Measurements from ENCODE around the gene BCL2.

The BCL2 gene

DNA sequence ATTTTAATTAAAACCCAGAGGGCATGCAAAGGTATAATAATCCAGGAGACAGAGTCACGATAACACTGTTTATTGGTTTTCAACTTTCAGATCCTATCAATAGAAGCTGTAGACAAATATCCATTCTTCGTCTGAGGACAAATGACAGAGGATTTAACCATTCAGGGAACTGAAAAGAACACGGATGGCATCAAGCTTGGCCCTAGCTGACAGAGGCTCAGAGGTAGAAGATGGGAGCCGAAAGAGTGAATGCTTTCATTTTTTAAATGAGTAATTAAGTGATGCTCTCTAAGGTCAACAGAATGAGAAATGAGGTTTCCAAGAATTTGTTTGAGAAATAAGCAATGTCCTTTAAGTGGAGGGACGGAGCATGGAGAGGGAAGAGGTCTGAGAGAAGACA lies 62.1 kb downstream of the BCL2 start:
- DNase-seq: no peak

DNA sequence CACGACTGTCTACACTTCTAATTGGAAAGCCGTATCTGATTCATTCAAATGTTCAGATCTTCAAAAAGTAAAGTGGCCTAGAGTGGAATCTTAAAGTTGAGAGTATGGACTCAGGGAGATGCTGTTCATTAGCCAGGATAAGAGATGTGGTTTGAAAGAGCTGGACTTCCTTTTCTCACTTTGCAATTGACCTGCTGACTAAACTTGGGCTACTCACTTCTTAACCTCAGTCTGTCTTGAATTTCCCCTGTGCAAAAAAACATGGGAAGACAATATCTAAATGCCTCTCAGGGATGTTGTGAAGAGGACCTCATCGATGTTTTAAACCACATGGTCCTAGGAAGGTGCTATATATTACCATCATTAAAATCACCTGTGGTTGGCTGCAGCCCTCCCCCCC lies 64.1 kb downstream of the BCL2 start:
- peak; percentile 34 to 39 for DNase-seq

DNA sequence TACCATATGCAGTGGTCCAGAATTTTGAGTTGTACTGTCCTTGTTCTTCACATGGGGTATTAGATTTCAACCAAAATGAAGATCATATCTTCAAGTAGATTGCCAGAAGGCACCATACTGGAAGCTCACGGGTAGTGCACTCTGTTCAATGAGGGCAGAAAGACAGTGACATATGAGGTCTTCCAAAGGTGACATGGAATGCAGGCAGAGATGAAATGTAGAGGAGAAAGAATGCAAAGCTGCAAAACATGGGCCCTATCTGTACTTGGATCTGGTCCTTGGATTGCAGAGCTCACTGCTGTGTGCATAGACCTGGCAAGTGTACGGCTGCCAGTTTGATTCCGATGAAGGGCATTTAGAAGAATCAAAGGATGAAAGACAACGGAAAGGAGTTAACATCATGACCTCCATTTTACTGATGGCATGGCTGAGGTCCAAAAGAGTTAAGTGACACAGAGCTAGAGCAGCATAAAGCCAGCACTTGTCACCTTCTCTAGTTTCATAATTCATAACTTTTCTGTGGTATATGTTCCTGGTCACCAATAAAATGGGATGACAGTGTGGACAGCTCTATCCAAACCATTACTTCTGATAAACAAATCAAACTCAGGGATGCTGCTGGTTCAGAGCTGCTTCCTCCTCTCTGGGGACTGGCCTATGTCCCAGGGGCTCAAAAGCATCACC lies 64.7 kb downstream of the BCL2 start:
- DNase-seq: no peak

DNA sequence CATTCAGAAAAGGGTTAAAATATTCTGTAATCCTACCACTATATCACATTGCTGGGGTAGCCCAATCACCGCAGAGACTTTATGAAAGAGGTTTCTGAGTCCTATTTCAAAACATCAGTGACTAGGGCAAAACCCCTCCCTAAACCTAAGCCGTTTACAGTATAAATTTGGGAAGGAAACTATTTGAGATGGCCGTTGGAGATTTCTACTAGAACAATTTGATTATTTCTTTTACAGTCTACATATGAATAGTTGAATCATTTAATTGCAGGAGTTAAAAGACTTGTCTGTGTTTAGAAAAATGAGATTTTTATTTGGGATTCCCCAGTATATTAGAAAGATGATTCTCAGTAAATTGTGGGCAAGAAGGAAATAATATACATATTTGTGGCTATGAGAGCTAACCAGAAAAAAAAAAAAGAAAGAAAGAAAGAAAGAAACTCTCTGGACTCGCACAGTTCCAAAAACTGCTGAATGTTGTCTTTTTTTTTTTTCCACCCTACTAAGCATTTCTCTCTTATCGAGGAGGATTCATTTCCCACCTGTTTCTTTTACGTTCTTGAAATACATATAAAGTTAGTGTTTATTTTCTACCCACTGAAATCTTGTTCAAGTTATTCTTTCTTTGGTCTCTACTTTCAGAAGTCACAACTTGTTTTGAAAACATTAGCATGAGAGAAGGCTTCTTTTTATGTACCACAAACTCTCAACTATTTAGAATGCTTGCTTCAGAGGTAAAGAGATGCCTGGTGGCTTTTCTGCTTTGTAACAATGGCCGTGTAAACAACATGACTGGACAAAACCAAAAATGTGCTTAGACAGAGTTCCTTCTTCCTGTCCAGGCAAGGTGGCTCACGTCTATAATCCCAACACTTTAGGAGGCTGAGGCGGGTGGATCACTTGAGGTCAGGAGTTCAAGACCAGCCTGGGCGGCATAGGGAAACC lies 65.9 kb downstream of the BCL2 start:
- DNase-seq: peak; percentile 62 to 86

DNA sequence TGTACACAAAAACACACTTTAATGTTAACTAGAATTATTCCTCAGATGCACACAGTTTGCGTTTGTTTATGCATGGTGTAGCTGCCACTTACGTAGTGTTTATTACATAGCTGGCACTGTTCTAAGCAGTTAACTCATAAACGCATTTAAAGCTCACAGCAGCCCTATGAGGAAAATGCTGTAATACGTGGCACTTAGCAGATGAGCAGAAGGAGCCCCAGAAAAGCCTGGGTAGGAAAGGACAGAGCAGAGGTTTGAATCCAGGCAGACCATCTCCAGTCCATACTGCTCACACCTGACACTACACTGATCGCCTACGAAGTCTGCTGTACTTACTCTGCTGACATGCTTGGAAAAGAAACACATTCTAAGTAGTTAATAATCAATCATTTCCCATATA lies 66.6 kb downstream of the BCL2 start:
- peak in 1 of 2 donors; percentile 13 for DNase-seq

DNA sequence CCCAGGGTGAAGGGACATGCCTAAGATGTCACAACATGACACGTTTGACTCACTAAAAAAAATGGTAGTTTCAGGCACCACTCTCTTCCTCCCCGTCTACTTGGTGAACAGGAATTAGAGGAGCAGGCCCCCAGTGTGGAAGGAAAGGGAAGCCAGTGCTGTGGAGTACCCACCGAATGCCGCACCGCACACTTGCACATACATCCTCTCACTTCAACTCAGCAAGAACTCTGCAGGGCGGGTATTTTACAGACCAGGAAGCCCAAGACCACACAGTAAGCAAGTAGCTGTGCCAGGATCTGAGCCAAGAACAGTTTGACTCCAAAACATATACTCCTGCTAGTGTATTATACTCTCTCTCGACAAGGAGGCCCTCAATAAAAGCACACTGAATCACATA lies 69.8 kb downstream of the BCL2 start:
- DNase-seq: peak; percentile 45

DNA sequence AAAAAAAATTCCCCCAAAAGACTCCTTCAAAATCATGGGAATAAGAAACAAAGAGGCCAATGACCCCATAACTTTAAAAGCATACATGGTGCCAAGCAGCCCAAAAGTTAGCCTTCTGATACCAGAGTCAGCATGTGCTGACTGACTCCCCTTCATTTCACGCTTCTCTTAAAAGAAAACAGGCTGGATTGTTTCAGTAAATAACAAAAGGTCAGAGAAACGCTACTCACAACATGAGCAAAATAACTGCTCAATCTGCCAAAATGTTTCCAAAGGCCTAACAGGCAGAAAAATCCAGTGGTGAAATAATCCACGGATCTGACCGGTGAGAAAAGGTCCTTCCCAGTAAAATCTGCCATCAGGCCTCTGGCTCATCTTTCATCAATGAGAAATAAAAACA lies 71.6 kb downstream of the BCL2 start:
- DNase-seq: no peak

DNA sequence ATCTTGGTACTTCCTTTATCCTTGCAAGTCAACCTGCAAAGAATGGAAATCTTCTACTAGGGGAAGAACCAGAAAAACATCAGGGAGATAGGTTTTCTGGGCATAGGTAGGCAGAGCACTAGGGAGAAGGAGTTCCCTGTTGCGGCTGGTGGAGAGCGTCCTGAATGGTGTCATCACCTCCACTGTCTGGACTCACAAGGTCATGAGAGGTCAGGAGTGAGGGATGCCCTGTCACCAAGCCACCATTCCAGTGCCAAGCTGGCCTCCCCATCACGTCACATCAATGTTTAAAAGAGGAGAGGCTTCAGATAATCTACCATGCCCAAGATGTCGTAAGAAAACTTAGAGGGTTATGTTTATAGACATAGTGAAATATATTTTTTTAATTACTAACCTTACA lies 72.1 kb downstream of the BCL2 start:
- DNase-seq: no peak

DNA sequence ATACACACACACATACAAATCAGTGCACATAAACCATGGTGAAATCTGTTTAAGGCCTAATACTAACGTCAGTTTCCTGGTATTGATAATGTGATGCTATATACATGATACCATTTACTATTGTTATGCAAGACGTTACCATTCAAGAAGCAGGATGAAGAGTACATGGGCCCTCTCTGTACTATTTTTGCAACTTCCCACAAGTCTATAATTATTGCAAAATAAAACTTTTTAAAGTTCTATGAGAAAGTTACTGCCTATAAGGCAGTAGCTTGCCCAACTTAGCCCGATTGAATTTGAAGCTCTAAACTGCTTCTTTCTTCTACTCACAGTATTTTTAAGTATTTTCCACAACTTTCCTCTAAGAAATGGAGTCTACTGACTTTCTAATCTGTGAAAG lies 74.0 kb downstream of the BCL2 start:
- peak in 1 of 2 donors; percentile 63 for DNase-seq

DNA sequence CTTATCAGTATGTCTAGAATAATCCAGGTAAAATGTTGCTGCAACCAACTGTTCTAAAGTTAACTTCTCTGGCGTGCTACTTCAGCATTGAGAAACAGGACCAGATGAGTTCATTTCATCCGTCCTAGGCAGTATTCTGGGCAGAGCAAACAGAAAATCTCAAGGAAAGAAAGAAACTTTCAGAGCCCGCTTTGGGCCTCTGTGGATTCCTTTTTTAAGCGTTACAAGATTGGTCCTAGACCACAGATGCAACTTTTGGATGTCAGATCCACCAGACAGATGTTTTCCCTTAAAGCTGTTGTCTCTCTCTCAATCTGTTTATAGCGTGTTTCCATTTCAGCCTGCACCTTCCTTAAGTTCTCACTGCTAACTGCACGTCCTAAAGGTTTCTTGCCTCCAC lies 75.0 kb downstream of the BCL2 start:
- DNase-seq: no peak

DNA sequence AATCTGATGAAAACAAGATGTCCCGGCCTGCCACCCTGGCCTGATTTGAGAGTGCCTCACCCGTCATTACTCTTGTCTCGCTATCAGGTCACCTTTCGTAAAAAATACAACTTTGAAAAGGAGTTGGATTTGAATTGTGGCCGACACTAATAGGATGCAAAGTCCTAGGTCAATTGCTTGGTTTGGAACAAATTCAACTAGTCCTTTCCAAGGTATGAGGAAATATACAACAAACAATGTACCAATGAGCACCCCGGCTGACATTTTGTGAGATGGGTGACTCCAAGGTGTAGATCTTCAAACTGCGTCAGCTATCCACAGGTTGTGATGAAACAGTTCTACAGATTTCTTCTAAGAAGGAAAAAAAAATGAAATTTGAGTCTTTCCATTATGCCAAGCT lies 77.8 kb downstream of the BCL2 start:
- DNase-seq: no peak

DNA sequence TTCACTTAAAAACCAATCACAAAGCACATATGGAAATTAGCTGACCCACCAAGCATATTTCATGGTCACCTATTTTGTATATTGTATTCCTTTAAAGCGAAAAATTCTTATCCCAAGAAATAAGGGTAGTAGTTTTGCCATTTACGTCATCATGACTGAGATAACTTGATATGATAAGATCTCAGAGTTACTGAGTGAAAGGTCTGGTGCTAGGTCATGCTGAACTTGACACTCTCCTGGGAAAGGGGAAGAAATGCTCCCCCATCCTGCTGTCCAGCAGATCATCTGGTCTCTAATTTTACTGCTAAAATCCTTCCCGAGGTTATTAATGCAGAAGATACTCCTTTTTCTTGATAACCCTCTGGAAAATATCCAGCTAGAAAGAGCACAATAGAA lies 78.3 kb downstream of the BCL2 start:
- no peak for DNase-seq

DNA sequence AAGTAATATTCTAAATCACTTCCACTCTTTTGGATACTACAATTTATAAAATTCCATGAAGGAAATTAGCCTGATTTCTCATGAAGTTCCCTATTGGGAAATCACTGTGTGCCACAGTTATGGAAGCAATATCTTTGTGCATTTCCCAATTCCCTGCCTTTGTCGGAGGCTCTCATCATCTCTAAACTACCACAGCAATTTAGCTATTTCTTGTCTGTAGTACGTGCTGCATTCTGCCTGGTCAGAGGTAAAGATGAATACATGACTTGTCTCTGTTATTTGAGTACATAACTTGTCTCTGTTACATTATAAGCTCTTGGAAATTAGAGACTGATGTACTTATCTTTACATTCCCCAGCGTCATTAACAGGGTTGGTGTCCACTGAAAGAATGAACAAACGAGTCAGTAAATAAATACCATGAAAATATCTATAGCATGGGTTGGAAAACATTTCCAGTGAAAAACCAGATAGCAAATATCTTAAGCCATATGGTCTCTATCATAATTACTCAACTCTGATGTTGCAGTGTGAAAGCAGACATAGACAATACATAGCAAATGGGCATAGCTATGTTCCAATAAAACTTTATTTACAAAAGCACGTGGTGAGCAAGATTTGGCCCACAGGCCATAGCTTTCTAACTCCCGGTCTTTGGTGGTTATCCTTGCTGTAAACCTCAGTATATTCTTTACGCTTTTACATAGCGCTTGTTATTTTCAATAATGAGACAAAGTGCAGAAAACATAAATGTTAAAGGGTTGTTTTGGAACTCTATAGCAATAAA lies 78.8 kb downstream of the BCL2 start:
- no peak for DNase-seq

DNA sequence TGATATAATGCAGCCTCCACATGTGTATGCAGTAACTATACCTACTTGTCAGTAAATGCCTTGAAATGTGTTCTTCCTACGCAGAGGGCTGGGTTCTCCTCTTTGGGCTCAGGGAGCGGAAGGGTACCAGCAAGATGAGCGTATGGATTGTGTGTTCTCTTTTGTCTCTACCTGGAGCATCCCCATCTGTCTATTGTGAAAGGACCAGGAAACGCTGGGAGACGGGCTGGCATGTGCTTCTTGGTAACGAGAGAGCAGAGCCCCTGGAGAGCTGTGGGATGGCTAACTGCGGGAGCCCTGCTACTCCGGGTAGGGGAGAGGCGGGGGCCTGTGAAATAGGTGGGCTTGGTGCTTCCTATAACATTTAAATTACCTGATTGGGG lies 80.9 kb downstream of the BCL2 start:
- DNase-seq: no peak

DNA sequence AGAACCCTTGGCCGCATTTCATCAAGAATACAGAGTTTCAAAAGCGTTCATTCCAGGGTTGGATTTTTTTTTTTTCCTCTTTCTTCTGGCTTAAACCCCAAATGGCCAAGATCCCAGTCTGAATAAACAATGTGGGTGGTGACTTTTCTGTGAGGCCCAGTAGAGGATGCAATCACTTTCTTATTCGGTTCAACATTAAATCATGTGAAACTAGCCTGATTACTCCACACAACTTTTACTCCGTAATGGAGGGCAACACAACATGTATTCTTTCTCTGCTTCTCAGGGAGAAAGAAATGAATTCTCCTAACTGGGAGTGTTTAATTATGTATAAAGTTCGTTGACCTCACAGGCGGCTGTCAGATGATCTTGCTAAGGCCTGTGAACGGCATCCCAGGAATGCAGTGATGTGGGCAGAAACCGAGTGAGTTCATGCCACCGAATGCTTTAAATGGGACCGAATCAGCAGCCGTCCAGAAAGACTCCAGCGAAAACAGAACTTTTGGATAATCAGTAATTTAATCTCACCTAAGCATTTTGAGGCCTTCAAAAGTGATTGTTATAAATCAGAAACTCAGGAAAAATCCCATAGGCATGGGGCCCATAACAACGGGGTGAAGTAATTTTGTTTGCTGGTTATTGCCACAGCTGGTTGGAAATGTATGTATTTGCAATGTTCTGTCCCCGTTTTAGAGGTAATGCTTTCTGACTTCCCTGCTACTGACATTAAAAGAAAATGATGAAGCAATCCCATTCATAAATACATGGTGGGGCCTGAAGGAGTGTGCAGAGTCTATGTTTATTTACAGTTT lies 81.5 kb downstream of the BCL2 start:
- peak; percentile 74 to 79 for DNase-seq

DNA sequence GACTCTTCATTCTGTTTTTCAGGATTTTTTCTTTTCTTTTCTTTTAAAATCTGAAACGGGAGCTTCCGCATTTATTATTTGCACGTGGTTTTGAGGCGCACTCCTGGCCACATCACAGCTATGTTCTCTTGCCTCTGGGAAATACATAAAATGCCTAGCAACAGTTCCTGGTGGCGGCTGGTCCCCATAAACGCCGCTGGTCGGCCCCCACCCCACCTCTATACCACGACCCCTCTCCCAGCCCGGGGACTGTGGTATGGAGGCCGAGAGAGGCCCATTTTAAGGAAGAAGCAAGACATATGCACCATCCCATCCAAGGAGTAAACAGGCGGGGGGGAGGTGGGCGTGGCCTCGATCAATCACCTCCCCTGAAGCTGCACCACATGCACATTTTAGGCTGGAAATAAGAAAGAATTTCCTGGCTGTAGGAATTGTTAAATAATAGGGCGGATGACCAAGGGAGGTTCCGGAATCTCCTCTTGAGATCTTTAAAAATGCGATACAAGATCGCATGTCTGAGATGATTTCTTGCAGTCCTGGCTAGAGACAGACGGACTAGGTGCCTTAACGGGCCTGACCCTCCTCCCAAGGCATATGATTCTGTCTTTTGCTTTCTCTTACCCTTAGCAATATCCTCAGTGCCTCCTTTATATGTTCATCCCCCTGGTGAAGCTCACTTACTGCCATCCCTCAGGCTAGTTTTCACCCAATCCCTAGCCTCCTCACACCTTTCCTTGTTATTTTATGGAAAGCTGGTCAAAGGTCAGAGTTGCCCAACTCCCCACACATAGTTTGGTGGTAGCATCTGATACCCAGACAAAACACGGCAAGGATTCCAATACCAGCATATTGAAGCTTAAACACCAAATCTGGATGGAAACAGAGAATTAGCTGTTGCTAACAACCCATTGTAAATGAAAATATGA lies 82.4 kb downstream of the BCL2 start:
- peak; percentile 34 to 58 for DNase-seq

DNA sequence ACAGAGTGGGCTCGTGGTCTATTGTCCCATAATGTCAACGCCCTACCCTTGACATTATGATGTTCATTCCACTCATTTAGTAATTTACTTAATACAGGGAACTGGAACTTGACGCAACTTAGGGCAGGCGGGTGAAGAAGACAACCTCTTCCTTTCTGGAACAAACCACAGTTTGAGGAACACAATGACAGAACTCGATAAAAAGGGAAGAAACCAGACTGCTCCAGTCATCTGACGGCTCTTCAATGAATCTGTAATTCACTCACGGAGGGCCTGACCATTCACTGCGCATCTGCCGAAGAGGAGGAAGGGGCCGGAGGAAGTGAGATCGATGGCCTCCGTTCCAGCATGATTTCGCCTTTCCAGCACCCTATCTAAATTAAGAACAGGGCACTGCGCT lies 83.2 kb downstream of the BCL2 start:
- DNase-seq: peak; percentile 98

DNA sequence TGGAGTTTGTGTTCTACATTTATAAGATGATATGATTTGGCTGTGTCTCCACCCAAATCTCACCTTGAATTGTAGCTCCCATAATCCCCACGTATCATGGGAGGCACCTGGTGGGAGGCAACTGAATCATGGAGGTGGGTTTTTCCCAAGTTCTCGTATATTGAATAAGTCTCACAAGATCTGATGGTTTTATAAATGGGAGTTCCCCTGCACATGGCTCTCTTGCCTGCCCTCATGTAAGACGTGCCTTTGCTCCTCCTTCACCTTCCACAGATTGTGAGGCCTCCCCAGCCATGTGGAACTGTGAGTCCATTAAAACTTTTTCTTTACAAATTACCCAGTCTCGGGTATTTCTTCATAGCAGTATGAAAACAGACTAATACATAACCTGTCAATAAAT lies 83.6 kb downstream of the BCL2 start:
- DNase-seq: peak in 1 of 2 donors; percentile 57

DNA sequence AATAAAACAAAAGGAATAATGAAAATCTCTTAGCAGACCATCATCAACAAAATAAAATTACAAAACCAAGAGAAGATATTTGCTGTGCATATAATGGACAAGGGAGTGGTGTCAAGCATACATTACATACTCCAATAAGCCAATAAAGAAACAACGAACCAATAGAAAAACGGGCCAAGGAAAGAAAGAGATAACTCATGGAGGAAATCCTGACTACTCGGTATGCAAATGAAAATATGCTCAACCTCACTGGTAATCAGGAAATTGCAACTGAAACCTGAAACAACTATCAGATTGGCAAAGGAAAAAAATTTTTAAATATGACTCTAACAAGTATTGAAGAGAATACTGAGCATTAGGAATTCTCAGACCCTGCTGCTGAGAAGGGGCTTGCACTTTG lies 84.7 kb downstream of the BCL2 start:
- DNase-seq: no peak

DNA sequence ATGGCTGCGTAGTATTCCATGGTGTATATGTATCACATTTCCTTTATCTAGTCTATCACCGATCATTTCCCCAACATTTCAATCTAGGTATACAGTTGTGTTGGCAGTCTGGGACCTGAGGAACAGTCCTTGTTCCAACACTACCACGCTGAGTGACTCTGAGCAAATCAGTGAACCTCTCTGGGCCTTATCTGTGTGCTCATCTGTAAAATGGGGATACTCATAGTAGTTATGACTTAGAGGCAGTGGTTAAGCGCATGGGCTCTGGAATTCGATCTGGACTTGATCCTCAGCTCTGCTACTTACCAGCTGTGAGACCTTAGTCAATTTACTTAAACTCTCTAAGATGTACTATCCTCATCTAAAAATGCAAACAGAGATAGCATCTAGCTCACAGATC lies 85.1 kb downstream of the BCL2 start:
- no peak for DNase-seq

DNA sequence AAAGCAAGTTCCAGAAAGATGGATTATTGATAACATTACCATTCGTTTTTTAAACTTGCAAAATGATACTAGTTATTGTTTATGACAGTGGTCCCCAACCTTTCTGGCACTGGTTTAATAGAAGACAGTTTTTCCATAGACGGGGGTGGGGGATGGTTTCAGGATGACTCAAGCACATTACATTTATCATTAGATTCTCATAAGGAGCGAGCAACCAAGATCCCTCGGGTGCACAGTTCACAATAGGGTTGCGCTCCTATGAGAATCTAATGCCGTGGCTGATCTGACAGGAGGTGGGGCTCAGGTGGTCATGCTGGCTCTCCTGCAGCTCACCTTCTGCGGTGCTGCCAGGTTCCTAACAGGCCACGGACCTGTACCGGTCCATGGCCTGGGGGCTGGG lies 86.2 kb downstream of the BCL2 start:
- no peak for DNase-seq
